Adrenal gland (tissue), 12 donors: ENCODE measurements around the gene PDCD4. TPM values are rescaled to one million over a fixed set of nuclear protein-coding genes. Genes with fewer than 3 reads are reported as not detected.

Experiments used
- DNase-seq, 7 donors: peaks; one replicate each; pipeline ENCODE4 v3.0.0-alpha.2; 2019 to 2020
- H3K27ac ChIP-seq, 5 donors: fragments of 200-600 bp; sonication (generic) in 4 of 5; 1 replicate in 3 of 5; 2 replicates in 2 of 5; pipeline versions ENCODE4 v1.5.1 to v1.8.0; 2016 to 2020; ENCODE audit warnings: mild to moderate bottlenecking in 1 of 5
- H3K27me3 ChIP-seq: fragments of 200-600 bp; 2 replicates; pipeline ENCODE4 v1.8.0; 2021
- H3K36me3 ChIP-seq, 2 donors: fragments of 200-600 bp; replicated peaks in 1 of 2; 1 replicate in 1 of 2; 2 replicates in 1 of 2; pipeline versions ENCODE4 v1.5.1 to v1.8.0; 2018 to 2022
- H3K4me1 ChIP-seq, 2 donors: fragments of 200-600 bp; replicated peaks in 1 of 2; 1 replicate in 1 of 2; 2 replicates in 1 of 2; pipeline versions ENCODE4 v1.5.1 to v1.8.0; 2018 to 2021
- H3K4me3 ChIP-seq, 4 donors: fragments of 200-600 bp; sonication (generic) in 3 of 4; one replicate each; pipeline ENCODE4 v1.5.1; 2016 to 2018
- H3K9me3 ChIP-seq, 3 donors: fragments of 200-600 bp; sonication (generic) in 1 of 3; replicated peaks in 1 of 3; 1 replicate in 2 of 3; 2 replicates in 1 of 3; pipeline versions ENCODE4 v1.5.1 to v1.8.0; 2016 to 2021
- POLR2A ChIP-seq, 2 donors: fragments of 450-650 bp; IDR thresholded peaks; one replicate each; pipeline ENCODE4 v1.6.1; 2017; ENCODE audit warnings: antibody characterized with exemption in 2 of 2, mild to moderate bottlenecking in 2 of 2, moderate library complexity in 1 of 2
- WGBS, 4 donors: extraction: QIAGEN DNeasy Blood & Tissue Kit in 2 of 4; methylation state at CpG; one replicate each; pipeline versions ENCODE4 v1.1.5 to v1.1.7; 2013 to 2017; 5-methylcytosine and 5-hydroxymethylcytosine counted together
- intact Hi-C, 2 donors: fragments of 100-400 bp; cut with DNase I; formaldehyde crosslinking; loops; one replicate each; pipeline versions ENCODE4 v1.14.1 to v1.15.0; 2022 to 2023
- polyA plus RNA-seq, 3 donors: library from polyadenylated mRNA; stranded (reverse); fragments of 200-250 nt in 2 of 3; fragments of 350-450 nt in 1 of 3; fragmentation: Illumina TruSeq in 1 of 3; extraction: RNeasy Lipid Tissue Mini Kit (QIAGEN cat#74804) in 1 of 3; gene quantifications; one replicate each; pipeline ENCODE4 v1.2.3, GENCODE V29; 2013 to 2014
- total RNA-seq, 9 donors: library from RNA; depleted of rRNA in 4 of 9; stranded (reverse); fragments of >200 nt in 4 of 9; fragments of 120-200 nt in 1 of 9; fragmentation: NEBNext Ultra II Directional in 1 of 9; extraction: Animal tissue kit (Norgen Biotek cat#: 25700) in 1 of 9; gene quantifications; one replicate each; pipeline versions ENCODE4 v1.1.0 to v1.2.4, GENCODE V29; 2013 to 2023
- TF ChIP-seq, protein P1 (sequence below), 6 experiments: fragments of 450-650 bp in 4 of 6; fragments of 200-600 bp in 2 of 6; sonication (generic) in 1 of 6; IDR thresholded peaks; 1 replicate in 5 of 6; 2 replicates in 1 of 6; pipeline versions ENCODE4 v1.5.1 to v1.8.0; 2016 to 2021; ENCODE audit warnings: antibody characterized with exemption in 6 of 6, mild to moderate bottlenecking in 2 of 6, moderate library complexity in 1 of 6
- donor health status: healthy with polysubstance abuse.
- donor health status: Bipolar disorder and iron deficiency.
- donor health status: DM: yes; HTN: yes; CAD: no.
- donor health status: DM: no; HTN: no; CAD: no.
- donor health status: DM: no; HTN: no; CAD: no.
- donor health status: DM: yes; HTN: yes; CAD: no.

Gene PDCD4
- total and polyA plus RNA-seq, 12 donors, result 16.8 to 150 (median 44.8) TPM

DNA sequence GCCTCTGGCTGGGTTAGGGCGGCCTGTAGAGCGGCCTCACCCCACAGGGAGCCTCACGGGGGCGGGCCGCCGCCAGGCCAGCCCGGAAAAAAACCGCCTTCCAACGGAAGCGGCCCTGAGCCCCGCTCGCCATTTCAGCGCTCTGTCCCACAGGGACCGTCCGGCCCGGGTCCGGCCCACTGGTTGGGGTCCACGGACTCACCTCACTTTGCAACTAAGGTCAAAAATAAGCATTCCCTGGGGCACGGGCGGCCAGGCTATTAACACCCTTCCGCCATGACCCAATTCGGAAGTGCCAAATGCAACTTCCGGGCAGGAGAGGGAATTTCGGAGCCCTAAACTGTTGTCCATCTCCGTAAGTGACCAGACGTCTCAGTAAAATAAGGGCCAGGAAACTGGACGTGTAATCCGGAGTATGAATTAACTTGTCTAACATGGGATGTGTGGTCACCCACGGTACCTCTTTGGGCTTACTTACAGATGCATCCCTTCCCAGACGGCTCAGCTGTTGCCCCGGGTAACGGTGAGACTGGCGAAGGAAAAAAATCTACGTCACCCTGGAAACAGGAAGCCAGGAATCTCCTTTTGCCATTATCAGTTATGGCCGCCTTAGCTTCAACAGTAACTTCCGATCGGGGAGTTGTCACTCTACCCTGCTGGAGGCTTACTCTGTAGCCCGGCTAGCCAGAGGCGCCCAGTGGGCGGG is 47.1 kb downstream of the PDCD4 start, which contains the start of gene BBIP1:
TSS of gene BBIP1 (minus strand) at position 538 of the 706 bp plus-strand sequence. CDS start 1,023 bp downstream, outside the sequence.
- DNase-seq, result no peak
- Histone ChIP-seq H3K27me3 (no peaks in the 10 kb centered on the region), H3K36me3 (no peaks in the 10 kb centered on the region), H3K27ac (peak within 1 kb of the TSS; percentile 97 to 100 (median 98)), H3K9me3 (no peaks in the 10 kb centered on the region), H3K4me1 (peaks cover 14 to 39% of the 10 kb centered on the region in 2 donors), H3K4me3 (peak within 1 kb of the TSS; percentile 66 to 94 (median 76))
- TF ChIP-seq, protein P1, sequence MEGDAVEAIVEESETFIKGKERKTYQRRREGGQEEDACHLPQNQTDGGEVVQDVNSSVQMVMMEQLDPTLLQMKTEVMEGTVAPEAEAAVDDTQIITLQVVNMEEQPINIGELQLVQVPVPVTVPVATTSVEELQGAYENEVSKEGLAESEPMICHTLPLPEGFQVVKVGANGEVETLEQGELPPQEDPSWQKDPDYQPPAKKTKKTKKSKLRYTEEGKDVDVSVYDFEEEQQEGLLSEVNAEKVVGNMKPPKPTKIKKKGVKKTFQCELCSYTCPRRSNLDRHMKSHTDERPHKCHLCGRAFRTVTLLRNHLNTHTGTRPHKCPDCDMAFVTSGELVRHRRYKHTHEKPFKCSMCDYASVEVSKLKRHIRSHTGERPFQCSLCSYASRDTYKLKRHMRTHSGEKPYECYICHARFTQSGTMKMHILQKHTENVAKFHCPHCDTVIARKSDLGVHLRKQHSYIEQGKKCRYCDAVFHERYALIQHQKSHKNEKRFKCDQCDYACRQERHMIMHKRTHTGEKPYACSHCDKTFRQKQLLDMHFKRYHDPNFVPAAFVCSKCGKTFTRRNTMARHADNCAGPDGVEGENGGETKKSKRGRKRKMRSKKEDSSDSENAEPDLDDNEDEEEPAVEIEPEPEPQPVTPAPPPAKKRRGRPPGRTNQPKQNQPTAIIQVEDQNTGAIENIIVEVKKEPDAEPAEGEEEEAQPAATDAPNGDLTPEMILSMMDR (IDR thresholded peaks at IDR 0.05), result peak in 2 of 6 experiments; percentile 2 to 5
- peak; percentile 75 to 85 for TF ChIP-seq POLR2A (IDR thresholded peaks at IDR 0.05)
- intact Hi-C loops, result no loop called here
- 0 to 1% (median 0%) methylated on average over 14 to 40 of the region's 40 CpGs for WGBS, 4 donors

DNA sequence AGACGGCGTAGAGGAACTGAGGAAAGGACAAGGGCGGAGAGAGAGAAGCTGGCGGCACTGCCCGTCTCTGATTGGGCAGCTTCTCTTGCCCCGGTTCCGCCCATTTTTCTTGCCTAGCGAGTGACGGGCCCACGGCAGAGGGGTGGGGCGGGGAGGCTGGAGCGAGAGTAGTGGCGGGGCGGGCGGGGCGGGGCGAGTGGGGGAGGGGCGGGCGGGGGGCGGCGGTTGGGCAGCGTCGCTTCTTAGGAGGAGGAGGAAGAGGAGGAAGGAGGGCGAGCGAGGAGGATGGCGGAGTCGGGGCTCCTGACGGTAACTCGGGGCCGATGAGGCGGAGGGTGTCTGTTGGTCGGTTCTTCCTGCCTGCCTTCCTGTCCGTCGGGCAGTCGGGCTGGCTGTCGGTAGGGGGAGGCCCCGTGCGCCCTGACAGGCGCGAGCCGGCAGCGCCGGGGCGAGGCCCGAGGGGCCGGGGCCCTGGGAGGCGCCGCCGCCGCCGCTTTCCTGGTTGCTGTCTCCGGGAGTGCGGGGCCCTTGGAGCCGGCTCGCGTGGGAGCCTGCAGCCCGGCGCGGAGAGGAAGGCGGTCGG is 47.7 kb downstream of the PDCD4 start, which contains the start of gene SHOC2:
TSS of gene SHOC2 (plus strand) at position 256 of the 583 bp plus-strand sequence. CDS start 44,755 bp downstream, outside the sequence.
- no peaks in the 10 kb centered on the region for H3K27me3 ChIP-seq
- H3K4me3 ChIP-seq, result peak within 1 kb of the TSS; percentile 66 to 94 (median 76)
- H3K4me1 ChIP-seq, result peaks cover 14 to 44% of the 10 kb centered on the region in 2 donors
- DNase-seq, result peak; percentile 99 to 100 (median 100)
- intact Hi-C loops, result no loop called here
- WGBS, 4 donors, result 0 to 1% (median 0%) methylated on average over 3 to 61 of the region's 61 CpGs
- no peaks in the 10 kb centered on the region for H3K36me3 ChIP-seq
- no peaks in the 10 kb centered on the region for H3K9me3 ChIP-seq
- H3K27ac ChIP-seq, result peak within 1 kb of the TSS; percentile 97 to 100 (median 98)
- TF ChIP-seq, protein P1 (IDR thresholded peaks at IDR 0.05), result peak in 1 of 6 experiments; percentile 42
- TF ChIP-seq POLR2A (IDR thresholded peaks at IDR 0.05), result peak; percentile 61 to 77

DNA sequence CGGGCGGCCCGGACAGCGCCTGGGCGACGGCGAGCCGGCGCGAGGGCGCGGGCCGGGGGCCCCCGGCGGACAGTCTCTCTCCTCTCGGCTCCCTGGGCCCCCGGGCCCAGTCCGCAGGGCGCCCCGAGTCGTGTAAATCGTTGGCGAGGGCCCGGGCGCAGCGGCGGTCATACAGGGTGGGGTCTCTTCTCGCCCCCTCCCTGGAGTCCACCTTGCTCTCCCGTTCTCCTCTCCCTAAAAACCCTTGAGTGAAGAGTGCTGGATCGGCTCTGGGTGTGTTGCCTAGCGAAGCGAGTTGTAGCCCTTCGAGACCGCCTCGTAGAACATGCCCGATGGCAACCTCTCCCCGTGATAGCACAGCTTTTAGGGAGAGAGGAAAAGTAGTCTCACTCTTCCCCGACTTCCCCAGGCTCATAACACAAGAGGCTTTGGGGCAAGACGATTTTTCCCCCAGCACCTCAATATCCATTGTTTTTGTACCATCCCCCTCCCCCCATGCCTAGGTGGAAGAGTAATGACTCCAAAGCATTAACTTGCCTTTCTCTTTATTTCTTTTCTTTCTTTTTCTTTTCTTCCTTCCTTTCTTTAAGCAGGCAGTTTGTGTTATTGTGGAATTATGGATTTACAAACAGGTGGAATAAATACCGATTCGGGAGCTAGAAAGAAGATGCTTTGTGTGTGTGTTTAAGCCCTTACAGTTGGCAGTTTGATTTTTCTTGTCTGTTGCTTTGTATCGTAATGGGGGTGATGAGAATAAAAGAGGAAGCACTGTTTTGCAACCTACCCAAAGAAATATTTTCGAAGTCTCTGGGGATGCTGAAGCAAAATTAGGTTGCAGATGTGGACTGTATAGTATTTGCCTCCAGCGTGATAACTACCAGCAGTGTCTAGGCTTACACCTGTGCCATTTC is 48.5 kb downstream of the PDCD4 start:
- Histone ChIP-seq H3K36me3 (no peaks in the 10 kb centered on the region), H3K27ac (peak overlapping the region; percentile 63 to 100 (median 91)), H3K9me3 (no peaks in the 10 kb centered on the region), H3K4me1 (peaks cover 14 to 44% of the 10 kb centered on the region in 2 donors), H3K27me3 (no peaks in the 10 kb centered on the region), H3K4me3 (peak overlapping the region in 3 of 4 donors; percentile 52 to 94 (median 63))
- peak; percentile 39 to 73 (median 49) for DNase-seq
- WGBS, 4 donors, result 0 to 1% (median 0%) methylated on average over 9 to 44 of the region's 44 CpGs
- TF ChIP-seq, protein P1 (IDR thresholded peaks at IDR 0.05), result no peak
- TF ChIP-seq POLR2A (IDR thresholded peaks at IDR 0.05), result no peak
- intact Hi-C loops, result no loop called here
